ENCODE data around the gene LCOR. TPM values are rescaled to one million over a fixed set of nuclear protein-coding genes. Genes with fewer than 3 reads are reported as not detected.

LCOR gene
- total and polyA plus RNA-seq, 2 of the 4 experiments (the other 2 are of a cell fraction), result 3.7 to 36.9 TPM

DNA sequence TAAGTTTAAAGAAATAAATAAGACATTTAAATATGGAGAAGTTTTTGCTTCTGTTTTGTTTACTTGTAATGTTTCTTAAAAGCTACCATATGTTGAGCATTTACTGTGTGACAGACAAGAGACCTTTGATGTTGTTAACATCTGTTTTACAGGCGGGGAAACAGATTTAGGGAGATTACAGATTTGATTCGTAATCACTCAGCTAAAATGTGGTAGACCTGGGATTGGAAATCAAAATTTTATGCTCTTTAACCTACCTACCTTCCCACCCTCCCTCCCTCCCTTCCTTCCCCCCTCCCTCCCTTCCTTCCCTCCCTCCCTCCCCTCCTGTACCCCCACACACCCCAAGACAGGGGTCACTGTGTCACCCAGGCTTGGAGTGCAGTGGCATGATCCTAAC, 11.7 kb downstream of the LCOR start:
- H2AK9ac ChIP-seq (replicated peaks; ENCODE audit: low read depth, low read length, poor library complexity), result no peak overlapping the region
- POLR2A ChIA-PET (ENCODE audit: unreplicated experiment), result no interaction called here
- peaks cover 85% of the 10 kb centered on the region for H4K20me1 ChIP-seq (ENCODE audit: insufficient read depth, low read length)
- H4K91ac ChIP-seq (ENCODE audit: insufficient read depth, low read depth, low read length), result no peak overlapping the region
- no peak overlapping the region for H2BK20ac ChIP-seq (ENCODE audit: low read depth, low read length)
- H3K27ac ChIP-seq (ENCODE audit: insufficient read depth, low read length), result no peak overlapping the region
- intact Hi-C loops (cut with micrococcal nuclease), result loop anchor here (5.0 kb wide), 1 partner anchor 113 kb away; no protein-coding TSS in a partner anchor
- ATAC-seq (ENCODE audit: low read depth) (no peak), DNase-seq (no peak)
- no peak overlapping the region for H3K4ac ChIP-seq (ENCODE audit: low read depth, low read length)
- H2BK15ac ChIP-seq (ENCODE audit: low read depth, low read length), result no peak overlapping the region
- no peak overlapping the region for H3K14ac ChIP-seq (replicated peaks; ENCODE audit: low read depth, low read length)
- in situ Hi-C loops (cut with MboI; ENCODE audit: low sequenced_read_pairs), result no loop called here
- H3K9ac ChIP-seq (ENCODE audit: low read depth, low read length), result no peak overlapping the region
- CTCF ChIA-PET, result interaction anchor here (0.7 kb wide), 1 partner anchor 366 kb away, joined by 3 read pairs; no protein-coding TSS in a partner anchor
- no peak overlapping the region for H3K4me3 ChIP-seq (ENCODE audit: insufficient read depth, low read depth, low read length)
- no peak overlapping the region for H2AK5ac ChIP-seq (ENCODE audit: low read depth, low read length)
- no peak overlapping the region for H3K4me2 ChIP-seq (ENCODE audit: low read depth, low read length)
- no peak overlapping the region for H4K8ac ChIP-seq (ENCODE audit: low read depth in 2 of 2, low read length in 2 of 2)
- no peak overlapping the region for H3K23ac ChIP-seq (ENCODE audit: low read depth, low read length)
- H2AFZ ChIP-seq (replicated peaks; ENCODE audit: low read length, poor library complexity), result no peak overlapping the region
- H3K27me3 ChIP-seq (ENCODE audit: control insufficient read depth, insufficient read depth, low read length), result no peaks in the 10 kb centered on the region
- TF ChIP-seq BHLHE40 (IDR thresholded peaks at IDR 0.05; ENCODE audit: low read depth, low read length), result no peak
- no peak for TF ChIP-seq MXI1 (IDR thresholded peaks at IDR 0.05; ENCODE audit: borderline replicate concordance, low read depth, low read length)
- TF ChIP-seq RFX5 (IDR thresholded peaks at IDR 0.05; ENCODE audit: low read depth, low read length), result no peak
- TF ChIP-seq NFE2L2 (IDR thresholded peaks at IDR 0.05; ENCODE audit: low read depth, low read length), result no peak
- TF ChIP-seq, protein P1, sequence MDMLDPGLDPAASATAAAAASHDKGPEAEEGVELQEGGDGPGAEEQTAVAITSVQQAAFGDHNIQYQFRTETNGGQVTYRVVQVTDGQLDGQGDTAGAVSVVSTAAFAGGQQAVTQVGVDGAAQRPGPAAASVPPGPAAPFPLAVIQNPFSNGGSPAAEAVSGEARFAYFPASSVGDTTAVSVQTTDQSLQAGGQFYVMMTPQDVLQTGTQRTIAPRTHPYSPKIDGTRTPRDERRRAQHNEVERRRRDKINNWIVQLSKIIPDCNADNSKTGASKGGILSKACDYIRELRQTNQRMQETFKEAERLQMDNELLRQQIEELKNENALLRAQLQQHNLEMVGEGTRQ (IDR thresholded peaks at IDR 0.05; ENCODE audit: low read depth, low read length), result no peak
- TF ChIP-seq SMC3 (IDR thresholded peaks at IDR 0.05; ENCODE audit: low read depth, low read length), result no peak
- no peak for TF ChIP-seq POLR2A (IDR thresholded peaks at IDR 0.05; ENCODE audit: low read depth, low read length)
- TF ChIP-seq CTCF (conservative IDR thresholded peaks at IDR 0.05; ENCODE audit: low read depth, low read length), result no peak
- no peak for TF ChIP-seq RAD21 (IDR thresholded peaks at IDR 0.05; ENCODE audit: low read length)
- TF ChIP-seq RCOR1 (IDR thresholded peaks at IDR 0.05; ENCODE audit: insufficient replicate concordance, low read length), result no peak
- no peak for TF ChIP-seq CEBPB (IDR thresholded peaks at IDR 0.05; ENCODE audit: low read depth, low read length)
- TF ChIP-seq, protein P2, sequence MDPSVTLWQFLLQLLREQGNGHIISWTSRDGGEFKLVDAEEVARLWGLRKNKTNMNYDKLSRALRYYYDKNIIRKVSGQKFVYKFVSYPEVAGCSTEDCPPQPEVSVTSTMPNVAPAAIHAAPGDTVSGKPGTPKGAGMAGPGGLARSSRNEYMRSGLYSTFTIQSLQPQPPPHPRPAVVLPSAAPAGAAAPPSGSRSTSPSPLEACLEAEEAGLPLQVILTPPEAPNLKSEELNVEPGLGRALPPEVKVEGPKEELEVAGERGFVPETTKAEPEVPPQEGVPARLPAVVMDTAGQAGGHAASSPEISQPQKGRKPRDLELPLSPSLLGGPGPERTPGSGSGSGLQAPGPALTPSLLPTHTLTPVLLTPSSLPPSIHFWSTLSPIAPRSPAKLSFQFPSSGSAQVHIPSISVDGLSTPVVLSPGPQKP (IDR thresholded peaks at IDR 0.05; ENCODE audit: borderline replicate concordance, low read depth, low read length), result no peak
- no peak overlapping the region for H2BK120ac ChIP-seq (ENCODE audit: low read depth, low read length)
- no peaks in the 10 kb centered on the region for H3K9me3 ChIP-seq (ENCODE audit: control insufficient read depth, insufficient read depth, low read length)
- H3K79me1 ChIP-seq (ENCODE audit: low read depth in 1 of 2, low read length in 2 of 2), result peaks cover 4 to 66% of the 10 kb centered on the region in 2 experiments
- BruUV-seq (replicated peaks), result no TSS peak
- H3K9me1 ChIP-seq (ENCODE audit: insufficient read depth, low read length), result peaks cover 11% of the 10 kb centered on the region; the same call in 1 of the 2 replicates
- H3K56ac ChIP-seq (ENCODE audit: extremely low read depth, insufficient read depth, low read length), result no peak overlapping the region
- no peaks in the 10 kb centered on the region for H3K36me3 ChIP-seq (ENCODE audit: control insufficient read depth, insufficient read depth, low read length)
- WGBS, 2 experiments (ENCODE audit: extremely low coverage in 2 of 2, insufficient read length in 1 of 2), result no CpG with 5 or more reads among the region's 2 CpGs
- dilution Hi-C loops (cut with HindIII; ENCODE audit: low sequenced_read_pairs, unreplicated experiment), result no loop called here
- H3K4me1 ChIP-seq (ENCODE audit: control insufficient read depth, insufficient read depth, low read length), result peaks cover 12% of the 10 kb centered on the region
- H3K18ac ChIP-seq (ENCODE audit: low read depth, low read length), result no peak overlapping the region
- no peak overlapping the region for H4K5ac ChIP-seq (ENCODE audit: low read depth, low read length)
- no peak overlapping the region for H2BK5ac ChIP-seq (ENCODE audit: low read depth, low read length, poor library complexity, severe bottlenecking)

All from IMR-90 (cell line).